HCT116 (cell line): ENCODE measurements around the gene CACNA1C. TPM values are rescaled to one million over a fixed set of nuclear protein-coding genes. Genes with fewer than 3 reads are reported as not detected.

Source experiments
- ATAC-seq: fragments of 200-7000 bp; cut with Tn5 transposase; 2 replicates; pipeline ENCODE4 v1.9.1; 2020; ENCODE audit warnings: mild to moderate bottlenecking, moderate library complexity
- BruUV-seq: library from RNA; stranded (reverse); fragments of 400-500 nt; replicated peaks from 2 replicates; lab custom pipeline; 2021; lab: Mats Ljungman, UMichigan
- CTCF ChIA-PET: fragments of 300-600 bp; sonication (Branson Sonifier 250); formaldehyde crosslinking; loops from one replicate; lab custom pipeline; 2021; ENCODE audit warnings: antibody characterized with exemption; lab: Charles Lee
- POLR2A ChIA-PET: fragments of 300-600, 350-600 bp; sonication (Branson Sonifier 250); formaldehyde crosslinking; loops from one replicate; lab custom pipeline; 2021; ENCODE audit warnings: antibody characterized with exemption; lab: Charles Lee
- RAD21 ChIA-PET, 2 experiments: fragments of 300-600 bp; sonication (Branson Sonifier 250); formaldehyde crosslinking; loops; one replicate each; lab custom pipeline; 2023; ENCODE audit warnings: low total read pairs in 2 of 2; ENCODE audit not compliant: uncharacterized antibody in 2 of 2, unreplicated experiment in 2 of 2, low non-redundant PET in 1 of 2; lab: Charles Lee
- DNase-seq: peaks from one replicate; pipeline ENCODE4 v3.0.0-alpha.2; 2010; ENCODE audit warnings: low read depth, low spot score
- H2AFZ ChIP-seq: fragments of 200-600 bp; shearing (Covaris generic), sonication (generic); 2 replicates; pipeline ENCODE4 v1.6.1; 2017; ENCODE audit warnings: low read depth, mixed run types, mixed read lengths, antibody characterized with exemption, low read length; ENCODE audit not compliant: poor library complexity, severe bottlenecking
- H3K27ac ChIP-seq: 2 replicates; pipeline ENCODE4 v1.5.1; 2012; ENCODE audit warnings: low read depth, low read length
- H3K27me3 ChIP-seq: fragments of 200-600 bp; sonication (generic); 2 replicates; pipeline ENCODE4 v1.6.1; 2016; ENCODE audit warnings: mixed run types, low read length, mixed read lengths; ENCODE audit not compliant: insufficient read depth
- H3K36me3 ChIP-seq, 2 experiments: fragments of 200-500 bp in 1 of 2; fragments of 200-600 bp in 1 of 2; sonication (Bioruptor generic) in 1 of 2; sonication (generic) in 1 of 2; 2 replicates each; pipeline versions ENCODE4 v1.5.1 to v1.6.1; 2014 to 2016; ENCODE audit warnings: low read length in 2 of 2, inconsistent platforms in 1 of 2, mixed read lengths in 1 of 2, mixed run types in 1 of 2; ENCODE audit not compliant: insufficient read depth in 2 of 2, control insufficient read depth in 1 of 2
- H3K4me1 ChIP-seq, 2 experiments: fragments of 200-600 bp in 1 of 2; sonication (generic) in 1 of 2; 2 replicates each; pipeline versions ENCODE4 v1.5.1 to v1.6.1; 2012 to 2017; ENCODE audit warnings: low read length in 2 of 2, inconsistent platforms in 1 of 2, mild to moderate bottlenecking in 1 of 2, mixed read lengths in 1 of 2, mixed run types in 1 of 2, moderate library complexity in 1 of 2; ENCODE audit not compliant: insufficient read depth in 2 of 2, control insufficient read depth in 1 of 2
- H3K4me2 ChIP-seq: fragments of 200-600 bp; sonication (generic); 2 replicates; pipeline ENCODE4 v1.6.1; 2017; ENCODE audit warnings: mixed run types, low read length, mixed read lengths
- H3K4me3 ChIP-seq, 2 experiments: fragments of 200-600 bp in 1 of 2; sonication (generic) in 1 of 2; replicated peaks in 1 of 2; 2 replicates each; pipeline ENCODE4 v1.5.1; 2011 to 2016; ENCODE audit warnings: low read length in 2 of 2, control low read depth in 1 of 2, low read depth in 1 of 2, mild to moderate bottlenecking in 1 of 2, mixed read lengths in 1 of 2, mixed run types in 1 of 2
- H3K79me2 ChIP-seq: fragments of 200-600 bp; sonication (generic); 2 replicates; pipeline ENCODE4 v1.6.1; 2017; ENCODE audit warnings: mild to moderate bottlenecking, mixed run types, low read length, moderate library complexity, mixed read lengths; ENCODE audit not compliant: insufficient read depth
- H3K9ac ChIP-seq: fragments of 200-600 bp; sonication (generic); 2 replicates; pipeline ENCODE4 v1.6.1; 2016; ENCODE audit warnings: low read length, mixed read lengths
- H3K9me2 ChIP-seq: fragments of 200-600 bp; sonication (generic), shearing (Covaris generic); 2 replicates; pipeline ENCODE4 v1.6.1; 2017; ENCODE audit warnings: mixed run types, mild to moderate bottlenecking, moderate library complexity; ENCODE audit not compliant: insufficient read depth
- H3K9me3 ChIP-seq, 2 experiments: fragments of 200-500 bp in 1 of 2; fragments of 200-600 bp in 1 of 2; sonication (Bioruptor generic) in 1 of 2; sonication (generic) in 1 of 2; 2 replicates each; pipeline ENCODE4 v1.6.1; 2014 to 2017; ENCODE audit warnings: low read length in 2 of 2, mixed read lengths in 2 of 2, inconsistent platforms in 1 of 2, low read depth in 1 of 2, mild to moderate bottlenecking in 1 of 2, mixed run types in 1 of 2, moderate library complexity in 1 of 2; ENCODE audit not compliant: control insufficient read depth in 1 of 2, insufficient read depth in 1 of 2
- H4K20me1 ChIP-seq: fragments of 200-600 bp; sonication (generic), shearing (Covaris generic); 2 replicates; pipeline ENCODE4 v1.6.1; 2017; ENCODE audit warnings: mixed run types, mild to moderate bottlenecking, moderate library complexity; ENCODE audit not compliant: insufficient read depth
- EZH2 ChIP-seq: fragments of 200-600 bp; sonication (generic); IDR thresholded peaks from 2 replicates; pipeline ENCODE4 v1.6.1; 2017; ENCODE audit warnings: antibody characterized with exemption, mixed run types
- JUND ChIP-seq: IDR thresholded peaks from 2 replicates; pipeline ENCODE4 v1.6.1; 2012
- POLR2A ChIP-seq: IDR thresholded peaks from 2 replicates; pipeline ENCODE4 v1.7.0; 2011; ENCODE audit warnings: borderline replicate concordance; ENCODE audit not compliant: insufficient read depth, insufficient read length; ENCODE audit errors: extremely low read depth
- POLR2AphosphoS5 ChIP-seq: IDR thresholded peaks from 2 replicates; pipeline ENCODE4 v1.6.1; 2011; ENCODE audit warnings: mild to moderate bottlenecking, low read depth, low read length, moderate library complexity
- YY1 ChIP-seq: IDR thresholded peaks from 2 replicates; pipeline ENCODE4 v1.6.1; 2011; ENCODE audit warnings: low read length, low read depth, moderate library complexity, mild to moderate bottlenecking; ENCODE audit not compliant: insufficient replicate concordance; ENCODE audit errors: extremely low read depth
- ZNF274 ChIP-seq: fragments of 200-500 bp; sonication (Bioruptor generic); IDR thresholded peaks from 2 replicates; pipeline ENCODE4 v1.6.1; 2014; ENCODE audit warnings: mild to moderate bottlenecking, low read depth, low read length, inconsistent platforms
- intact Hi-C: fragments of 100-400 bp; cut with micrococcal nuclease; formaldehyde crosslinking; loops from 2 replicates; pipeline ENCODE4 v1.10.0; 2022
- total RNA-seq: library from RNA; stranded (reverse); gene quantifications from one replicate; pipeline ENCODE4 v1.2.1, GENCODE V29; 2021; ENCODE audit not compliant: unreplicated experiment
- TF ChIP-seq, protein P1 (sequence below): IDR thresholded peaks from 2 replicates; pipeline ENCODE4 v1.6.1; 2012
- TF ChIP-seq, protein P2 (sequence below), 3 experiments: fragments of 200-600 bp in 1 of 3; sonication (generic) in 1 of 3; IDR thresholded peaks in 2 of 3; conservative IDR thresholded peaks in 1 of 3; 2 replicates each; pipeline ENCODE4 v1.5.1; 2012 to 2017; ENCODE audit warnings: low read depth in 2 of 3, low read length in 2 of 3, antibody characterized with exemption in 1 of 3, borderline replicate concordance in 1 of 3, control low read depth in 1 of 3, mild to moderate bottlenecking in 1 of 3, mixed read lengths in 1 of 3, mixed run types in 1 of 3, moderate library complexity in 1 of 3; ENCODE audit not compliant: insufficient read depth in 1 of 3
- TF ChIP-seq, protein P3 (sequence below): IDR thresholded peaks from 2 replicates; pipeline ENCODE4 v1.6.1; 2012; ENCODE audit warnings: low read depth

Gene CACNA1C
- total RNA-seq, 1 experiment from 2014 or later = 0.05 TPM

DNA sequence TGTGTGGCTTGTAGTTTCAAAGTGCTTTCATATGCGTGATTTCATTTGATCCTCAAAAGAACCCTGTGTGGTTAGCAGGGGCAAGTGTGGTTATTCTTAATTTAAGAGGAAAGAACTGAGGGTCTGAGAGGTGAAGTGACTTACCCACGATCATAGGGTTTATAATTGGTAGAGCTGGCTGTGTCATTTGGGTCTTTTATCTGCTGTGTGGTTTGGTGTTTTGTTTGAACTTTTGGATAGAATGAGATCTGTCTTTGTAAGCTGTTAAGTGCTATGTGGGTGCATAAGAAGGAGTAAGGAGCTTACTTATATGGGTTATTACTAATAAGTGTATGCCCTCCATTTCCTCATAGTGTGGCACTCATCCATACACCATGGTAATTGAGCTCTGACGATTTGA, 190.0 kb downstream of the CACNA1C start:
- Histone ChIP-seq H3K4me1 (peaks cover 5 to 11% of the 10 kb centered on the region in 2 experiments; a peak in 3 of 4 replicates), H3K9me2 (no peaks in the 10 kb centered on the region), H2AFZ (no peak overlapping the region), H3K27ac (no peak overlapping the region), H3K79me2 (no peaks in the 10 kb centered on the region), H3K9ac (no peak overlapping the region), H3K36me3 (no peaks in the 10 kb centered on the region), H3K27me3 (peaks cover 3% of the 10 kb centered on the region; the same call in 1 of the 2 replicates), H3K9me3 (no peaks in the 10 kb centered on the region), H3K4me2 (no peak overlapping the region), H4K20me1 (no peaks in the 10 kb centered on the region), H3K4me3 (no peak overlapping the region)
- intact Hi-C loops = no loop called here
- POLR2A ChIA-PET = no interaction called here
- DNase-seq (no peak), ATAC-seq (no peak)
- CTCF ChIA-PET = no interaction called here
- TF ChIP-seq POLR2AphosphoS5 (no peak), YY1 (no peak), EZH2 (no peak), JUND (no peak)
- TF ChIP-seq, protein P1, sequence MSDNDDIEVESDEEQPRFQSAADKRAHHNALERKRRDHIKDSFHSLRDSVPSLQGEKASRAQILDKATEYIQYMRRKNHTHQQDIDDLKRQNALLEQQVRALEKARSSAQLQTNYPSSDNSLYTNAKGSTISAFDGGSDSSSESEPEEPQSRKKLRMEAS = no peak
- TF ChIP-seq, protein P2, sequence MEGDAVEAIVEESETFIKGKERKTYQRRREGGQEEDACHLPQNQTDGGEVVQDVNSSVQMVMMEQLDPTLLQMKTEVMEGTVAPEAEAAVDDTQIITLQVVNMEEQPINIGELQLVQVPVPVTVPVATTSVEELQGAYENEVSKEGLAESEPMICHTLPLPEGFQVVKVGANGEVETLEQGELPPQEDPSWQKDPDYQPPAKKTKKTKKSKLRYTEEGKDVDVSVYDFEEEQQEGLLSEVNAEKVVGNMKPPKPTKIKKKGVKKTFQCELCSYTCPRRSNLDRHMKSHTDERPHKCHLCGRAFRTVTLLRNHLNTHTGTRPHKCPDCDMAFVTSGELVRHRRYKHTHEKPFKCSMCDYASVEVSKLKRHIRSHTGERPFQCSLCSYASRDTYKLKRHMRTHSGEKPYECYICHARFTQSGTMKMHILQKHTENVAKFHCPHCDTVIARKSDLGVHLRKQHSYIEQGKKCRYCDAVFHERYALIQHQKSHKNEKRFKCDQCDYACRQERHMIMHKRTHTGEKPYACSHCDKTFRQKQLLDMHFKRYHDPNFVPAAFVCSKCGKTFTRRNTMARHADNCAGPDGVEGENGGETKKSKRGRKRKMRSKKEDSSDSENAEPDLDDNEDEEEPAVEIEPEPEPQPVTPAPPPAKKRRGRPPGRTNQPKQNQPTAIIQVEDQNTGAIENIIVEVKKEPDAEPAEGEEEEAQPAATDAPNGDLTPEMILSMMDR (IDR thresholded peaks at IDR 0.05 in 2 of 3, conservative IDR thresholded peaks at IDR 0.05 in 1 of 3; ENCODE audit: borderline replicate concordance in 1 of 3, insufficient read depth in 1 of 3, low read depth in 2 of 3, low read length in 2 of 3) = no peak
- RAD21 ChIA-PET = no interaction called here
- BruUV-seq = no TSS peak

DNA sequence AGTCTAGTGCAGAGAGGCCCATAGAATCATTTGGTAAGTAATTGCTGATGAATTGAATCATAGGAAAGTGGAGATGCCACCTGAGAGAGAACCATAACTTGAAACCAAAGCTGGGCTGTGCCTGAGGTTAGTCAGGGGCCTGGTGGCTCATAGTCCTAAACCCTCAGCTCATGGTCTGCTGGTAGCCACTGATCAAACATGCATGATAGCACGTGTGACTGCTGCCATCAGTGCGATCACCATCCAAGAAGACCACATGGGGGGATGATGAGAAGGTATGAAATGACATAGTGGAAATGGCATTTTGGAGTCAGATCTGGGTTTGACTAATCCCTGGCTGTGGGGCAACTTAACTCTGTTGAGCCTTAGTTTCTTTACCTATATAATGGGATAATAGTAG, 190.5 kb downstream of the CACNA1C start:
- no peaks in the 10 kb centered on the region for H3K9me3 ChIP-seq
- no peaks in the 10 kb centered on the region for H3K36me3 ChIP-seq
- no peak overlapping the region for H3K9ac ChIP-seq
- no peak for DNase-seq
- POLR2A ChIA-PET = no interaction called here
- H3K4me1 ChIP-seq = peaks cover 5 to 11% of the 10 kb centered on the region in 2 experiments; a peak in 3 of 4 replicates
- RAD21 ChIA-PET = no interaction called here
- no peak overlapping the region for H3K4me3 ChIP-seq
- no peak for ATAC-seq
- CTCF ChIA-PET = no interaction called here
- no peaks in the 10 kb centered on the region for H3K79me2 ChIP-seq
- H4K20me1 ChIP-seq = no peaks in the 10 kb centered on the region
- H3K27me3 ChIP-seq = no peaks in the 10 kb centered on the region
- no peak overlapping the region for H3K4me2 ChIP-seq
- intact Hi-C loops = no loop called here
- no peaks in the 10 kb centered on the region for H3K9me2 ChIP-seq
- no peak overlapping the region for H3K27ac ChIP-seq
- BruUV-seq = no TSS peak
- TF ChIP-seq POLR2A (no peak), ZNF274 (no peak)
- TF ChIP-seq, protein P3, sequence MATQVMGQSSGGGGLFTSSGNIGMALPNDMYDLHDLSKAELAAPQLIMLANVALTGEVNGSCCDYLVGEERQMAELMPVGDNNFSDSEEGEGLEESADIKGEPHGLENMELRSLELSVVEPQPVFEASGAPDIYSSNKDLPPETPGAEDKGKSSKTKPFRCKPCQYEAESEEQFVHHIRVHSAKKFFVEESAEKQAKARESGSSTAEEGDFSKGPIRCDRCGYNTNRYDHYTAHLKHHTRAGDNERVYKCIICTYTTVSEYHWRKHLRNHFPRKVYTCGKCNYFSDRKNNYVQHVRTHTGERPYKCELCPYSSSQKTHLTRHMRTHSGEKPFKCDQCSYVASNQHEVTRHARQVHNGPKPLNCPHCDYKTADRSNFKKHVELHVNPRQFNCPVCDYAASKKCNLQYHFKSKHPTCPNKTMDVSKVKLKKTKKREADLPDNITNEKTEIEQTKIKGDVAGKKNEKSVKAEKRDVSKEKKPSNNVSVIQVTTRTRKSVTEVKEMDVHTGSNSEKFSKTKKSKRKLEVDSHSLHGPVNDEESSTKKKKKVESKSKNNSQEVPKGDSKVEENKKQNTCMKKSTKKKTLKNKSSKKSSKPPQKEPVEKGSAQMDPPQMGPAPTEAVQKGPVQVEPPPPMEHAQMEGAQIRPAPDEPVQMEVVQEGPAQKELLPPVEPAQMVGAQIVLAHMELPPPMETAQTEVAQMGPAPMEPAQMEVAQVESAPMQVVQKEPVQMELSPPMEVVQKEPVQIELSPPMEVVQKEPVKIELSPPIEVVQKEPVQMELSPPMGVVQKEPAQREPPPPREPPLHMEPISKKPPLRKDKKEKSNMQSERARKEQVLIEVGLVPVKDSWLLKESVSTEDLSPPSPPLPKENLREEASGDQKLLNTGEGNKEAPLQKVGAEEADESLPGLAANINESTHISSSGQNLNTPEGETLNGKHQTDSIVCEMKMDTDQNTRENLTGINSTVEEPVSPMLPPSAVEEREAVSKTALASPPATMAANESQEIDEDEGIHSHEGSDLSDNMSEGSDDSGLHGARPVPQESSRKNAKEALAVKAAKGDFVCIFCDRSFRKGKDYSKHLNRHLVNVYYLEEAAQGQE = no peak
- no peak overlapping the region for H2AFZ ChIP-seq
